ENCODE results near the gene GINS2.

GRCh38 chr16:85673529-85674417 lies 15.0 kb downstream of the GINS2 start:
- TF ChIP-seq, protein P1, sequence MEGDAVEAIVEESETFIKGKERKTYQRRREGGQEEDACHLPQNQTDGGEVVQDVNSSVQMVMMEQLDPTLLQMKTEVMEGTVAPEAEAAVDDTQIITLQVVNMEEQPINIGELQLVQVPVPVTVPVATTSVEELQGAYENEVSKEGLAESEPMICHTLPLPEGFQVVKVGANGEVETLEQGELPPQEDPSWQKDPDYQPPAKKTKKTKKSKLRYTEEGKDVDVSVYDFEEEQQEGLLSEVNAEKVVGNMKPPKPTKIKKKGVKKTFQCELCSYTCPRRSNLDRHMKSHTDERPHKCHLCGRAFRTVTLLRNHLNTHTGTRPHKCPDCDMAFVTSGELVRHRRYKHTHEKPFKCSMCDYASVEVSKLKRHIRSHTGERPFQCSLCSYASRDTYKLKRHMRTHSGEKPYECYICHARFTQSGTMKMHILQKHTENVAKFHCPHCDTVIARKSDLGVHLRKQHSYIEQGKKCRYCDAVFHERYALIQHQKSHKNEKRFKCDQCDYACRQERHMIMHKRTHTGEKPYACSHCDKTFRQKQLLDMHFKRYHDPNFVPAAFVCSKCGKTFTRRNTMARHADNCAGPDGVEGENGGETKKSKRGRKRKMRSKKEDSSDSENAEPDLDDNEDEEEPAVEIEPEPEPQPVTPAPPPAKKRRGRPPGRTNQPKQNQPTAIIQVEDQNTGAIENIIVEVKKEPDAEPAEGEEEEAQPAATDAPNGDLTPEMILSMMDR (conservative IDR thresholded peaks at IDR 0.05 in 1 of 2, IDR thresholded peaks at IDR 0.05 in 1 of 2; ENCODE audit: low read depth in 1 of 2, low read length in 2 of 2): no peak
- TF ChIP-seq EZH2 (IDR thresholded peaks at IDR 0.05; ENCODE audit: low read length, missing control alignments): no peak

Measured in fibroblast of lung (primary cell).